ENCODE measurements around the gene MAN2B1.

- no peak for TF ChIP-seq GABPA (IDR thresholded peaks at IDR 0.05; ENCODE audit: borderline replicate concordance, insufficient read depth, low read length)
- TF ChIP-seq TAF1 (IDR thresholded peaks at IDR 0.05; ENCODE audit: low read depth, low read length): no peak
- TF ChIP-seq HDAC2 (IDR thresholded peaks at IDR 0.05; ENCODE audit: borderline replicate concordance in 1 of 2, low read depth in 2 of 2, low read length in 2 of 2): no peak
- no peak for TF ChIP-seq CREB1 (IDR thresholded peaks at IDR 0.05)
Measured at GRCh38 chr19:12685831-12686230, 19.3 kb upstream of the MAN2B1 start.
